ENCODE results near the gene FCN1.

Gene FCN1

DNA sequence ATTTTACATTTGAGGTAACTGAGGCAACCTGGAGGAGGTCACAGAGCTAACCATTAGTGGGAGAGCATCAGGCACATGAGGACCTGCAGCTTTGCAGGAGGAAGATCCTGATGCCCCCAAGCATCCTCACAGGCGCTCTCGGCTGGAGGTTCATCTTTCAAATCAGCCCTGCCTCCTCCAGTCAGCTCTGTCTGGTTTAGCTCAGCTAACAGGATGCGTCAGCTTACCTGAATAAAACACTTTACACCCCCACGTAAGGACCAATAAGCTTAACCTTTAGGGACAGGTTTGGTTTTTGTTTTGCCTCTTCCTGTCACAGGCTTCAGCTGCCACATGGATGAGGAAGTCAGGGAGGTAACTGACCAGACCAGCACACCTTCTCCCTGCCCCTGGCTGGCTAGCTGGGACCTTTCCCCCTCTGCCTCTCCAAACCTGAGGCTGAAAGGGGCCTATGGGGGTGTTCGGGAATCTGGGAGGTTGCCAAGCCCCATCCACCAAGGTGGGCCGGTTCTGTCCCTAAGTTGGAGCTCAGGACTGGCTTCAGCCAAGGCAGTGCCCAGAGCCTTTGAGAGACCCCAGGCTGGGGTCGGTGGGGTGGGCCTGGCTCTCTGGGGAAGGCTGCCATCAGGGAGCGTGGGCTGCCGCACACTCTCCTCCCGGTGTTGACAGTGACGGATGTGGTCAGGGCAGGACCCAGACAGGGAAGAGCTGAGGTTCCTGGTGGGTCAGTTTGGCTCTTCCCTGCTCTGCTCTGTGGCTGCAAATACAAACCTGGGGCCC lies 20.0 kb upstream of the FCN1 start:
- no peak for DNase-seq

DNA sequence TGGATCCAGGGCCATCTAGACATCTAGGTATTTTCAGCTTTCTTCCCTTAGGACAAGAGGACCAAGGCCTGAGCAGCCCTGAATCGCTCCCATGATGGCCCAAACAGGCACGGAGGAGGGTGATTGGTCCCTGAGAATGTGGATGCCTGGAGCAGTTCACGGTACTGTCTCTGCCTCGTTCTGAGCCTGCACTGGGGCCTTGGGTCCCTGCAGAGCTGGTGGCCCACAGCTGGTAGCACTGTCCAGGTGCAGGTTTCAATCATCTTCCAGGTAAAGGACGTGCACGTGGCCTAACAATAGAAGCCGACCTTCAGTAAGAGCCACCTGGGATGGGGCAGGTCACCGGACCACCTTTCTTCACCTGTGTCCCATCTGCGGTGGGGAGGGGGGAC lies 19.4 kb upstream of the FCN1 start:
- DNase-seq: no peak

DNA sequence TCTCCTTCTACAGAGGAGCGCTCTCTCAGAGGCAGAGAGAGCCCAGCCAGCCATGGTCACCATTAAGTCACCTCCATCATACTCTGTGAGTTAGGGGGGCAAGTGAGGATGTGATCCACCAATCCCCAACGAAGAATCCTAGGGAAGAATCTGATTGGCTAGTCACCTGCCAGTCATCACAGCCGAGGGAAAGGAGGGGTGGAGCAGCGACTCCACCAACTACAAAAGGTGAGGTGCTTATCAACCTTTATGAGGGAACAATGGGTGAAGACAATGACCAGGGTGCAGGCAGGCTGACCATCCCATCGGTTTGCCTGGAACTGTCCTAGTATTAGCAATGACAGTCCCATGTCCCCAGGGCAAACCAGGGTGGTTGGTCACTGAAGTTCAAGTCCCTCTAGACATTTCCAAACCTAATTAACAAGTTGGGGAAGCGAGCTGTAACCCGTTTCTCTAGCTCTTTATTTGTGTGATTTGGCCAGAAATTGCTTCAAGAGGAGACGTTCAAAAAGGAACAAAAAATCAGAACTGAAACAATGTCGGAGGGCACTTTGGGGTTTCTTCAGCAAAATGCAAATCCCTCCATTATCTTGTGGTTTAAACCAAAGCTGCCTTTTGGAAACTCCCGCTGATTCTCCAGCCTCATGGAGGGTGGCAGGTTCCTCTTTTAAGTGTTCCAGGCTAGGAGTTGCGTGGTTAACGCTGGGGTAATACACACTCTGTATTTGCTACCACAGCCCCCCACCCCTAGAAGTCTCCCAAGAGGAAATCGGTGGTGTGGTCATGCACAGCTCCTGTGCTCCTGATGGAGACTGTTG lies 18.8 kb upstream of the FCN1 start:
- DNase-seq: peak in 5 of 56 donors; percentile 12 to 48 (median 15)

DNA sequence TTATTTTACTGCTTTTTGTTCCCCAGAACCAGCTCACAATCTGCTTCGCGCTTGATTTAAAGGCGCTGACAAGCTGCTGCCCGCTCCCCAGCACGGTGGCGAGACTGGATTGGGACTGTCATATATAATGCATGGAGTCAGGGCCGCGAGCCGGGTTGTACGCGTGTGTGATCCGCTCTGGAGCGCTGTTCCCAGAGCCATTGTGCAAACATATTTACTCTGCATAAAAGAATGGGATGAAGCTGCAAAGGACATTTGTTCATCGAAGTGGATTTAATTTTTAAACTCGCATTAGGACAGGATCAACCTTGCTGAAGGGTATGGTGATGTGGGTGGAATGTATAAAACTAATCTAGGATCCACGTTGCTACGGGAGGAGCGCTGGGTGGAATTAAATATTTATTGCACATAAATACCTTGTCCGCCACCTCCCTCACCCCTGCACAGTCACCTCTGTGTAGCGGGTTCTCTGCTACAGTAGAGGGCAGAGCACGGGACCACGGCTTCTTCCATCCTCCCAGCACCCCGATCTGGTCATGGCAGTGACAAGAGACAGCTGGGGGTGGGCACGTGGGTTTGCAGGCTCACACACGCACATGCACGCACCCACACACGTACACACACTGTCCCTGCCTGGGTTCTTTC lies 18.1 kb upstream of the FCN1 start:
- no peak for DNase-seq

DNA sequence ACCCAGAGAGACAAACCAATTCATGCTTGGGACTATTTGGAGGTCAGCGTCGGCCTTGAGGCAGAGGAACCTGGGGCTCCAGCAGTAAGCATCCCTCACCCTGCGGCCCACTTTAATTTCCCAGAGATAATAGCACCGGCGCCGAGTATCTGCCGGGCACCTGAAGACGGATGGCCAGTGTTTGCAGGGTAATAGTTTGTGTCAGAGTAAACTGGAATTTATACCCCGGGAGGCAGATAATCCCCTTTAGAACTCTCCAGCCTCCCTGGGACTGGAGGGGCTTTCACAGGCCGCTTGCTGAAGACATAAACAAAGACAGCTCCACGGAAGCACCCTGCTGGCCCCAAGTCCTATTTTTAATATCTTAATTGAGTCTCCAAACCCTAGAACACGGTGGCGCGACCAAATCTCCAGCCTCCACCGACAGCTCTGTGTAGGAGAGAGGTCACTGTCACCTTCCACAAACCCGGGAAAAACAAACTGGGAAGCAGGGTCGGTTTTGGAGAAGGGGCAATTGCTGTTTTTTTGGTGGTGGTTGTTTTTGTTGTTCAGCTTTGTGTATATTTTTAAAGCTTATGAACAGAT lies 17.4 kb upstream of the FCN1 start:
- DNase-seq: no peak

DNA sequence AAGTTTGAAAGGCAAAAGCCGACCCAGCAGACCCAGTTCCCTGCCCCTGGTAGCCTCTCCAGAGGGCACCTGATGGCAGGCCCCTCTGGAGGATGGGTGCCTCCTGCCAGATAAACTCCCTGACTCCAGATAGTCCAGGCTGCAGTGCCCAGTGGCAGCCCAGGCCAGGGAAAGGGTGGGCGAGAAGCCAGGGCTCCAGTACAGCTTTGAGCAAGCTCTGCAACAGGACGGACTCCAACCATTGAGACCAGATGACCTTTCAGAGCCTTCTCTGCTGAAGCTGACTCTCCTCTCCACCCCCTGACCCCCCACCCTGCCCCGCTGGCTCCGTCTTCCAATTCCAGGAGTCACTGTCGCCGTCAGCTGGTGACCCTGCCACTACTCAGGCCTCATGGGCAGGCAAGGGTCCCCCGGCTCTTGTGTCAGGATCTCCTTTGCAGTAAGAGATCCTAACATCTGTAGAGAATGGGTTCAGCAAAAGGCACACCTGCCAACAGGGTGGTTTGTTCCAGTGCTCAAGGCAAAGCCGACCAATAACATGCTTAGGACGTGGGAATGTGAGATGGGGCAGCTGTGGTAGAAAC lies 15.5 kb upstream of the FCN1 start:
- DNase-seq: no peak

DNA sequence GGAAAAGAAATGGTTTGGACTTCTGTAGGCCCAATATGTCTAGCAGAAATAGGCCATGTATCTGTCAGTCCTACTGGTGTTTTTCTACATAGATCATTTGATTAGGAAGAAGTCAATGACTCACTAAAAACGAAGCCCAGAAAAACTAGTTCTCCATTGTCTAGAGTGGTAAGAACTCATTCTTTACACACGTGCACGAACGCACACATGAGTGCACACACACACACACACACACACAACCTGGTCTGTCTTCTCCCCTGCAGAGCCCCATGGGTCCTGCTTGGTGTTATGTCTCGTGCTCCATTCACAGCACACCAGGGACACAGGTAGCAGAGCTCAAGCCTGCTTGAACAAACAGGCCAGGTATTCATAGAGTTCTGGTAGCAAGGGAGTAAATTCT lies 14.9 kb upstream of the FCN1 start:
- DNase-seq: no peak

DNA sequence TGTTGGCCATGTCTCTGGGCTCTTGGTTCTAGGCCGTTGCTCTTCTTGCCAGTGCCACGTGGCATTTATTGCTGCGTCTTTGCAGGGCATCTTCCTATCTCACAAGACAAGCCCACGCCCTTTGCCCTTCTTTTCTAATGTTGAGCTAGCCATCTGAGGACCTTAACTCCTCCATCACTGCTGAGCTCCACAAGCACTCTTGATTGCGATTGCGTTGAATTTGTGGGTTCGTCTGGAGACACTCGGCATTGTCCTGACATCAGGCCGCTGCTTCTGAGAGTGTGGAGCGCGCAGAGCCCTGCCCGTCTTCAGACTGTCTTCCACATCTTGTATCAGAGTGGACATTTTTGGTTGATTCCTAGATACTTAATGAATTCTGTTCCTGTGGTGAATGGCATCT lies 14.5 kb upstream of the FCN1 start:
- DNase-seq: no peak

DNA sequence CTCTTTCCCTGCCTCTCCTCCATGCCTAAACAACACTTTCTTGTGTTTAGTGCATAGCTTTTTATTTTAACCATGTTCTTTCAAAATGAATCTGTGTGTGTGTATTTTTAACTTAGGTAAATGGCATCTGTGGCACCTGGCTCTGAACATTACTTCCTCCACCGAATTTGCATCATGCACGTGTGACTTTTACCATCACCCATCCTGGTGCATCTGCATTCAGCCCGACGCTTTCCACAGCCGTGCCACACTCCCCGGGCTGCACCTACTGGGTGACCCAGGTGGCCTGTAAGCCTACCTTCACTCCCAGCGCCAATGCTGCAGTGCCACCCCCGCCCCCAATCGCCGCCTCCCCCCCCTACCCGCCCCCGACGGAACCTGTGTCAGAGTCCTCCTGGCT lies 12.7 kb upstream of the FCN1 start:
- DNase-seq: no peak

DNA sequence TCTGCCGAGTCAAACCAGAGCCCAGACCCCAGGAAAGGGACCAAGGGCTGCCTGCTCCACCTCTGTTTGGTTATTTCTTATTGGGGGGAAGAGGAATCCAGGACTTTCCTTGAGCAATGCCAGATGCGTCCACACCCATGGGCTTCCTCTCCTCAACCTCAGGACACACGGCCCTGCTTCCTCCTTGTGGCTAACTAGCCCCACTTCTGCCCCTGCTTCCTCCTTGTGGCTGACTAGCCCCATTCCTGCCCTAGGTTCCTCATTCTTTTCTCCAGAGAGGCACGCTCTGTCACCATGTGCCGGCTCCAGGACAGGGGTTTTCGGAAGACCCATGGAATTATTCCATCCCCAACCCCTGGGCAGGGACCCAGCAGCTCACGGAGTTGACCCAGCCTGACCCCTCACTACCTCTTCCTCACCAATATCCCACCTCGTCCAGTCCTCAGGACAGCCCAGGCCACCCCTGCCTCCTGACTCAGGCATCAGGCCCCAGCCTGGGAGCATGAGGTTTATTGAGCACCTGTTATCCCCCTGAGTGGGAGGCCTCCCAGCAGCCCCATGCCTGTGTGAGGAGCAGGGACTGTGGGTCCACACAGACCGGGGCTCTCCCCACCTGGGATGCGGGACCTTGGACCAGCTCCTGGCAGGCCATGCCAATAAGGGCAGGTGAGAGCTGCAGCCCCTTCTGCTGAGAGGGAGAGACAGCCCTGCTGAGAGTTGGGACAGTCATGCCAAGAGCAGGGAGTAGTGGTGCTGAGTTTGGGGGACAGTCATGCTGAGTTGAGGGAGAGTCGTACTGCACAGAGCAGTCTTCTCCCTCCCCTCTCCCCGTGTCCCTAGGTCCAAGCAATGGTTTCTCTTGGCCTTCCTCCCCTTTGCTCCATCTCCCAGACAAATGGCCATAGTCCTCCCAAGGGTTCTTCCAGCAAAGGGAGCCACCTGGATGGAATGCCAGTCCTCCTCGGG lies 11.8 kb upstream of the FCN1 start:
- peak in 7 of 56 donors; percentile 0 to 32 (median 16) for DNase-seq

DNA sequence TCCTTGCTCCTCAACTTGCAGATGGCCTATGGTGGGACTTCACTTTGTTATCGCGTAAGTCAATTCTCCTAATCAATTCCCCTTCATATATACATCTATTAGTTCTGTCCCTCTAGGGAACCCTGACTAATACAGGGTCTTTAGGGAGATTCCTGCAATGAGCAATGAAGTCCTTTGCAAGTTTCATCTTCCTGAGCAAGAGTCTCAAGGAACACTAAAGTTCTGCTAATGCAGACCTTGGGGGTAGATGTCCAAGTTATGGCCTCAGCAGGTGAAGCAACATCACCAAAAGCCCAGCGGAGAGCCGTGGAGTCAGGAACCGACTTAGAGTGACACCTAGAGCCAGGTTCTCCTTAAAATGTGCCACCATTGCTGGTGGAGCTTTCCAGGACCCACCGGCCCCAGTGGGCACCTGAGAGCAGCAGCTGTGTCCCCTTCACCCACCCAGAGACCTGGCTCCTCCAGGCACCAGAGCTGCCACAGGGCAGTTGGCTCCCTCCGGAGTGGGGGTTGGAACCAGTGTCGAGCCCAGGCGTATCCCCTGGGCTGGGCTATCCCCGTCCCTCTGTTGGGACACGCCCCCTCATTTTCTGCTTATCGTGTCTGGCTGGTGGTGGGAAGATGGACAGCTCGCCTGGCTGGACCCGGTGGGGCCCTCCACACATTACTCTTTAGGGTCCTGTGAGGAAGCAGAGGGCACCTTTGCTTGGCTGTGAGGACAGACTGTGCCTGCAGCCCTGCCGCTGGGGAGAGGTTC lies 10.9 kb upstream of the FCN1 start:
- no peak for DNase-seq

DNA sequence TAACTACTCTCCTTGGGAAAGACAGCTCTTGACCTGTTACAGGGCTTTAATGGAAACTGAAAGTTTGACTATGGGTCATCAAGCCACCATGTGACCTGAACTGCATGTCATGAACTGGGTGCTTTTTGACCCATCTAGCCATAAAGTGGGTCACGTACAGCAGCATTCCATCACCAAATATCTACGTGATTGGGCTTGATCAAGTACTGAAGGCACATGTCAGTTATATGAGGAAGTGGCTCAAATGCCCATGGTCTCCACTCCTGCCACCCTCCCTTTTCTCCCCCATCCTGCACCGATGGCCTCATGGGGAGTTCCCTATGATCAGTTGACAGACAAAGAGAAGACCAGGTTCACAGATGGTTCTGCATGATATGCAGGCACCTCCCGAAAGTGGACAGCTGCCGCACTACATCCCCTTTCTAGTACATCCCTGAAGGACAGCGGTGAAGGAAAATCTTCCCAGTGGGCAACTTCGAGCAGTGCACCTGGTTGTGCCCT lies 7.3 kb upstream of the FCN1 start:
- DNase-seq: no peak

DNA sequence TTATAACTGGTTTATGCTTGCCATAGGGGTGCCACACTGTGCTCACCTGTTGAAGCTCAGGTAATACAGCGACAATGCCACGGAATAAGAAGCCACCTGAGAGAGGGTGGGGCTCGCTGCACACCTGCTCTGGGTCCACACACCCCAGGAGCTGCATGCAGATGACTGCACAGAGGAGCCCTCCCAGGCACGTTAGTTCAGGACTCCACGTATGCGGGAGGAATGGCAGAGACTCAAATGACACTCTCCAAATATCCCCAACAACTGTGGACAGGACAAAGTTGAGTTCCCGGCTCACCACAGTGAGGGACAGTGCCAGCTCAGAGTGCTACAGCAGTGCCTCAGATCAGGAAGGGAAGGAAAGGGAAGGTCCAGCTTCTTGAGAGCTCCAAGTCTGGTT lies 5.8 kb upstream of the FCN1 start:
- no peak for DNase-seq

DNA sequence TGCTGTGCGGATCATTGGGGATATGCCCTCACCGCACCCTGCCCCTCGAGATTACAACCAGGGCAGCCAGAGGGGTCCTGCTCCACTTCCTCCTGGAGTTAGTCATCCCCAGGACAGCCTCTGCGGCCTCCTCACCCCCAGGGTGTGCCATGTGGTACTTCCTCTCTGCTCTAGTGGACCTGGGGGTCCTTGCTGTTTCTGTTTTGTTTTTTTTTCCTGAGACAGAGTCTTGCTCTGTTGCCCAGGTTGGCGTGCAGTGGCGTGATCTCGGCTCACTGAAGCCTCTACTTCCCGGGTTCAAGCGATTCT lies 5.2 kb upstream of the FCN1 start:
- DNase-seq: no peak

DNA sequence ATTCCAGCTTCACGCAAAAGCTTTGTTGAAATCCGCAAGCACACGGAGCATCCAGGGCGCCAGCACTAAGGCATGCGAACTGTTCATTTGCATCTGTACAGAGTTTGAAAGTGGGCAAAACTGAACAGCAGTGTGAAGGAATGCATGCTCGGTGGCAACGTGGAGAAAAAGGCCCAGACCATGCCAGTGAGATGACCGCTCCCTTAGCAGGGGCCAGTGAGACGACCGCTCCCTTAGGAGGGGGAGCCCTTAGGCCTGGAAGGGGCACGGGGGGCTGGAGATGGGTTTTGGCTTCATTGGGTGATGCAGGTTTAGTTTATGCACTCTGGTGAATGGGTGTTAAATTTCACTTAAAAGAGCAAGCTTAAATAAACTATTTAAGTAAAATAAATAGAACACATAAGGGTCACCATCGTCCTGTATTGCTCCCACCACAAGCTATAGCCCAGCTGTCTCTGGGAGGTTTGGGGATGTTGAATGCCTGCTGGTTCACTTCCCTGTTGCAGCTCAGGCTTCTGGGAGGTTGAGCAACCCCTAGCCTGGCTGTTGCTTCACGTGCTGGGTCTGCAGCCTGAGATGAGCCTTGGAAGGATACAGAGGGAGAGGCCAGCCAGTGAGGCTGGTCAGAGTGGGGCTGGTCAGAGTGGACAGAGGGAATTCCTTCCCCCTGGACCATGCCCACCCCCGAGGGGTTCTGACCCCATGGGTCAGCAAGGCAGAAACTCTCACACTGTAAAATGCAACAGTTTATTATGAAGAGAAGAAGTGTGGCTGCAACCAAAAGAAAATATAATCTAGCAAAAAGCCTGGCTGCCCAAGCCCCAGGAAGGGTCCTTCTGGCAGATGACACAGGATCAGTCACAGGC lies 4.6 kb upstream of the FCN1 start:
- DNase-seq: peak in 1 of 56 donors; percentile 10

DNA sequence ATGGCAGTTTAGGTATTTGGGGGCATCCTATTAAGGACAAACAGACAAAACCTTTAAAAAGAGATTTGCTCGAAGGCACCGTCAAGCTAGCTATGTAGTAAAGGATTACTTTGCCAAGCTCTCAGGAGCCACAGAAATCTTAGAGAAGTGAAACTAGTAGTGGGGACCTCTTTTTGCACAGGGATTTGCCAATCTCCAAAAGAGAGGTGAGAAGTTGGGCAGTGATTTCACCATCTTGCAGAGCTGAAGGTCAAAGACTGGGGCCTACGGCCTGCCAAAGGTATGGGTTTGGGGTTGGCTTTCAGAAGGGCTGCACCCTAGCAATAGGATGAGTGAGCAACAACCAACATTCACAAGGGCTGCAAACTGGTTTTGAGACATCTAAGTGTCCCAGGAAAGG lies 1.6 kb upstream of the FCN1 start:
- DNase-seq: no peak

DNA sequence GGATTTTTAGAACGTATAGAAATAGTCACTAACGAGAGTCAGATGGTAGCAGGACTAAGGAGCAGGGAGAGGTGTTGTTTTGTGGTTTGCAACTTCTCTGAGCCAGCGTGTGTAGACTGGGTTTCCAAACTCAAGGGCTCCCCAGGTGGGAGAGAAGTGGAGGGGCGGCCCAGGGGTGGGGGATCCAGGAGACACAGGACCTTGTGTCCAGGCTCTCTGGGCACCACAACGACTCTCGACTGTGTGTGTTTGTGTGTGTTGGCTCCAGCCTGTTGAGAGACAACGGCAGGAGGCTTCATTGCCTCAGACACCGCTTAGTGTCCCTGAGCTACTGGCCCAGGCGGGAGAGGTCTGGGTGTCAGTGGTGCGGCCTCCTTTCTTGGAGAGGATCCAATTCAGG lies 934 bp upstream of the FCN1 start:
- no peak for DNase-seq

DNA sequence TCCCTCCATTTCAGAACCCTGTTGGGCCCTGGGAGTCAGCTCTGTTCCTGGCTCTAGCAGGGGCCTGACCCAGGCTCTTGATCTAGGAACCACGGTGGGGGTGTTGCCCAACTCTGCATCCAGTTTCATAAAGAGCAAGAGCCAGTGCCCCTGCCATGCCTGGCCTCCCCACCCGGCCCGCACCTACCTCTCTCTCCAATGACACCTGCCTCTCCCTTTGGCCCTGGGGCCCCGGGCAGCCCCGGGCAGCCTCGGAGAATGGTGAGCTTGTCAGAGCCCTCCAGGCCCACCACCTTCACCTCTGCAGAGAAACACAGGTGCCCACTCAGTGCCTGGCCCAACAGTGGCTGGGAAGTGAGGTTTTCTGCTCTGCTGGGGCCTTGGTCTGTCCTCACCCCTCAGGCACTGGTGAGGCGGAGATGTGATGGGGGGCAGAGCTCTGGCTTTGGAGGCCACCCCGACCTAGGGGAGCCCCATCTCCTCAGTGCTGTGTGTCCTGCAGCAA lies 1.5 kb downstream of the FCN1 start:
- DNase-seq: no peak
